ENCODE data around the gene KBTBD3. TPM values are rescaled to one million over a fixed set of nuclear protein-coding genes. Genes with fewer than 3 reads are reported as not detected.
A peak's percentile ranks its signal among the peaks of the same experiment; 100 is the strongest.

Gene KBTBD3
- total and polyA plus RNA-seq, 4 donors, result 2.5 to 22.7 (median 5.2) TPM

- no peak for TF ChIP-seq CTCF (IDR thresholded peaks at IDR 0.05; ENCODE audit: control extremely low read depth, extremely low read depth)
- 69 to 78% methylated on average over 3 of the region's 3 CpGs for WGBS, 2 donors
- DNase-seq (no peak), ATAC-seq (ENCODE audit: insufficient read depth, low FRiP score) (no peak)
- H3K36me3 ChIP-seq (ENCODE audit: control insufficient read depth in 4 of 4, insufficient read depth in 4 of 4, low read length in 4 of 4), result no peaks in the 10 kb centered on the region
- no peak overlapping the region for H3K9ac ChIP-seq (ENCODE audit: insufficient read depth in 1 of 2, low read length in 2 of 2)
- no peak overlapping the region for H3K27ac ChIP-seq (ENCODE audit: low read depth in 1 of 2, low read length in 1 of 2)
- no peaks in the 10 kb centered on the region for H3K27me3 ChIP-seq (ENCODE audit: control insufficient read depth in 3 of 3, insufficient read depth in 3 of 3, low read length in 2 of 3)
- H3K4me1 ChIP-seq (ENCODE audit: control insufficient read depth in 5 of 5, insufficient read depth in 5 of 5, low read length in 5 of 5), result no peaks in the 10 kb centered on the region
- H3K4me3 ChIP-seq, result no peak overlapping the region
- no peaks in the 10 kb centered on the region for H3K9me3 ChIP-seq (ENCODE audit: control insufficient read depth in 4 of 4, insufficient read depth in 3 of 4, low read length in 3 of 4)
Measured at GRCh38 chr11:106031936-106032335, 45.2 kb downstream of the KBTBD3 start.

GRCh38 chr11:106031202-106031810, 45.8 kb downstream of the KBTBD3 start:
- Histone ChIP-seq H3K4me3 (no peak overlapping the region), H3K9ac (ENCODE audit: insufficient read depth in 1 of 2, low read length in 2 of 2) (no peak overlapping the region), H3K27ac (ENCODE audit: low read depth in 1 of 2, low read length in 1 of 2) (no peak overlapping the region), H3K36me3 (ENCODE audit: control insufficient read depth in 4 of 4, insufficient read depth in 4 of 4, low read length in 4 of 4) (no peaks in the 10 kb centered on the region), H3K27me3 (ENCODE audit: control insufficient read depth in 3 of 3, insufficient read depth in 3 of 3, low read length in 2 of 3) (no peaks in the 10 kb centered on the region), H3K4me1 (ENCODE audit: control insufficient read depth in 5 of 5, insufficient read depth in 5 of 5, low read length in 5 of 5) (no peaks in the 10 kb centered on the region), H3K9me3 (ENCODE audit: control insufficient read depth in 4 of 4, insufficient read depth in 3 of 4, low read length in 3 of 4) (no peaks in the 10 kb centered on the region)
- TF ChIP-seq CTCF (IDR thresholded peaks at IDR 0.05; ENCODE audit: control extremely low read depth, extremely low read depth), result no peak
- WGBS, 2 donors, result 42 to 49% methylated on average over 2 of the region's 2 CpGs
- ATAC-seq (ENCODE audit: insufficient read depth, low FRiP score), result no peak
- no peak for DNase-seq

- H3K27me3 ChIP-seq (ENCODE audit: control insufficient read depth in 3 of 3, insufficient read depth in 3 of 3, low read length in 2 of 3), result no peaks in the 10 kb centered on the region
- no peak for ATAC-seq (ENCODE audit: insufficient read depth, low FRiP score)
- TF ChIP-seq CTCF (IDR thresholded peaks at IDR 0.05; ENCODE audit: control extremely low read depth, extremely low read depth), result no peak
- H3K4me3 ChIP-seq, result no peak overlapping the region
- WGBS, 2 donors, result 59 to 74% methylated on average over 4 of the region's 4 CpGs
- H3K9ac ChIP-seq (ENCODE audit: insufficient read depth in 1 of 2, low read length in 2 of 2), result no peak overlapping the region
- no peak for DNase-seq
- H3K36me3 ChIP-seq (ENCODE audit: control insufficient read depth in 4 of 4, insufficient read depth in 4 of 4, low read length in 4 of 4), result no peaks in the 10 kb centered on the region
- H3K27ac ChIP-seq (ENCODE audit: low read depth in 1 of 2, low read length in 1 of 2), result no peak overlapping the region
- H3K4me1 ChIP-seq (ENCODE audit: control insufficient read depth in 5 of 5, insufficient read depth in 5 of 5, low read length in 5 of 5), result no peaks in the 10 kb centered on the region
- no peaks in the 10 kb centered on the region for H3K9me3 ChIP-seq (ENCODE audit: control insufficient read depth in 4 of 4, insufficient read depth in 3 of 4, low read length in 3 of 4)
Measured at GRCh38 chr11:106030609-106031008, 46.5 kb downstream of the KBTBD3 start.

GRCh38 chr11:106022795-106023275, 54.3 kb downstream of the KBTBD3 start:
- ATAC-seq (ENCODE audit: insufficient read depth, low FRiP score), result no peak
- TF ChIP-seq CTCF (IDR thresholded peaks at IDR 0.05; ENCODE audit: control extremely low read depth, extremely low read depth), result no peak
- Histone ChIP-seq H3K27ac (ENCODE audit: low read depth in 1 of 2, low read length in 1 of 2) (peak overlapping the region; percentile 66 to 90), H3K36me3 (ENCODE audit: control insufficient read depth in 4 of 4, insufficient read depth in 4 of 4, low read length in 4 of 4) (peaks cover 0 to 4% (median under 1%) of the 10 kb centered on the region in 4 donors), H3K9me3 (ENCODE audit: control insufficient read depth in 4 of 4, insufficient read depth in 3 of 4, low read length in 3 of 4) (no peaks in the 10 kb centered on the region), H3K4me1 (ENCODE audit: control insufficient read depth in 5 of 5, insufficient read depth in 5 of 5, low read length in 5 of 5) (peaks cover 0 to 20% (median 2%) of the 10 kb centered on the region in 5 donors), H3K4me3 (peak overlapping the region; percentile 52), H3K27me3 (ENCODE audit: control insufficient read depth in 3 of 3, insufficient read depth in 3 of 3, low read length in 2 of 3) (peaks cover 0 to 2% (median 0%) of the 10 kb centered on the region in 3 donors), H3K9ac (ENCODE audit: insufficient read depth in 1 of 2, low read length in 2 of 2) (peak overlapping the region in 1 of 2 donors; percentile 70)
- no peak for DNase-seq
- WGBS, 2 donors, result 89 to 91% methylated on average over 7 of the region's 7 CpGs
